H7 (cell line): ENCODE data around the gene CHRNA4. TPM values are rescaled to one million over a fixed set of nuclear protein-coding genes. Genes with fewer than 3 reads are reported as not detected.
A peak's percentile ranks its signal among the peaks of the same experiment; 100 is the strongest.

Experiments used
- DNase-seq: peaks from one replicate; pipeline ENCODE4 v3.0.0; 2012
- H3K27me3 ChIP-seq: 2 replicates; pipeline ENCODE4 v1.6.0; 2011; ENCODE audit warnings: mild to moderate bottlenecking, low read length; ENCODE audit not compliant: control insufficient read depth, insufficient read depth
- H3K36me3 ChIP-seq: replicated peaks from 2 replicates; pipeline ENCODE4 v1.5.1; 2011; ENCODE audit warnings: low read length; ENCODE audit not compliant: control insufficient read depth, insufficient read depth
- H3K4me3 ChIP-seq: 2 replicates; pipeline ENCODE4 v1.5.1; 2011; ENCODE audit warnings: low read depth, mild to moderate bottlenecking, control low read depth, low read length, moderate library complexity; ENCODE audit not compliant: insufficient read depth
- total RNA-seq: library from RNA; depleted of rRNA; stranded (reverse); fragments of >200 nt; shearing (Covaris generic); gene quantifications from 2 replicates; pipeline ENCODE4 v1.2.3, GENCODE V29; 2014

CHRNA4 gene
- total RNA-seq, 1 experiment from 2014 or later, result 2.0 TPM

GRCh38 chr20:63365601-63366389 is 4.6 kb upstream of the CHRNA4 start:
- peaks cover 4% of the 10 kb centered on the region; the same call in 1 of the 2 replicates for H3K27me3 ChIP-seq
- H3K36me3 ChIP-seq, result no peaks in the 10 kb centered on the region
- no peak for DNase-seq
- no peak overlapping the region for H3K4me3 ChIP-seq

GRCh38 chr20:63364801-63365585 is 3.8 kb upstream of the CHRNA4 start:
- no peak overlapping the region for H3K4me3 ChIP-seq
- no peaks in the 10 kb centered on the region for H3K36me3 ChIP-seq
- DNase-seq, result no peak
- peaks cover 12% of the 10 kb centered on the region for H3K27me3 ChIP-seq

GRCh38 chr20:63363981-63364561 is 2.9 kb upstream of the CHRNA4 start:
- no peak overlapping the region for H3K4me3 ChIP-seq
- no peaks in the 10 kb centered on the region for H3K36me3 ChIP-seq
- DNase-seq, result no peak
- H3K27me3 ChIP-seq, result peaks cover 14% of the 10 kb centered on the region

GRCh38 chr20:63363013-63363957 is 2.1 kb upstream of the CHRNA4 start:
- H3K4me3 ChIP-seq, result no peak overlapping the region
- no peak for DNase-seq
- peaks cover 14% of the 10 kb centered on the region for H3K27me3 ChIP-seq
- no peaks in the 10 kb centered on the region for H3K36me3 ChIP-seq

- no peak overlapping the region for H3K4me3 ChIP-seq
- DNase-seq, result no peak
- peaks cover 14% of the 10 kb centered on the region for H3K27me3 ChIP-seq
- no peaks in the 10 kb centered on the region for H3K36me3 ChIP-seq
These were observed 1.4 kb upstream of the CHRNA4 start for GRCh38 chr20:63362436-63363009.

GRCh38 chr20:63361519-63362435 is 628 bp upstream of the CHRNA4 start:
- DNase-seq, result peak; percentile 90
- Histone ChIP-seq H3K27me3 (peaks cover 14% of the 10 kb centered on the region), H3K36me3 (no peaks in the 10 kb centered on the region), H3K4me3 (peak overlapping the region; percentile 21; the same call in 1 of the 2 replicates)

- peak; percentile 89 for DNase-seq
- Histone ChIP-seq H3K36me3 (no peaks in the 10 kb centered on the region), H3K4me3 (peak overlapping the region; percentile 41), H3K27me3 (peaks cover 14% of the 10 kb centered on the region)
These were observed 956 bp downstream of the CHRNA4 start for GRCh38 chr20:63359937-63360849.

- no peak for DNase-seq
- peaks cover 14% of the 10 kb centered on the region for H3K27me3 ChIP-seq
- no peaks in the 10 kb centered on the region for H3K36me3 ChIP-seq
- no peak overlapping the region for H3K4me3 ChIP-seq
These were observed 1.8 kb downstream of the CHRNA4 start for GRCh38 chr20:63359164-63359934.

- DNase-seq, result no peak
- Histone ChIP-seq H3K36me3 (no peaks in the 10 kb centered on the region), H3K27me3 (peaks cover 14% of the 10 kb centered on the region), H3K4me3 (no peak overlapping the region)
These were observed 2.9 kb downstream of the CHRNA4 start for GRCh38 chr20:63357921-63358905.

GRCh38 chr20:63356931-63357879 is 3.9 kb downstream of the CHRNA4 start:
- Histone ChIP-seq H3K27me3 (peaks cover 14% of the 10 kb centered on the region), H3K36me3 (no peaks in the 10 kb centered on the region), H3K4me3 (no peak overlapping the region)
- DNase-seq, result no peak
